Measurements from ENCODE around the gene SCAP.
"Not testable (repeated sequence)": the region's sequence is repeated elsewhere in the genome, so short reads cannot be mapped to it uniquely, and the experiment has no call there.

The SCAP gene

DNA sequence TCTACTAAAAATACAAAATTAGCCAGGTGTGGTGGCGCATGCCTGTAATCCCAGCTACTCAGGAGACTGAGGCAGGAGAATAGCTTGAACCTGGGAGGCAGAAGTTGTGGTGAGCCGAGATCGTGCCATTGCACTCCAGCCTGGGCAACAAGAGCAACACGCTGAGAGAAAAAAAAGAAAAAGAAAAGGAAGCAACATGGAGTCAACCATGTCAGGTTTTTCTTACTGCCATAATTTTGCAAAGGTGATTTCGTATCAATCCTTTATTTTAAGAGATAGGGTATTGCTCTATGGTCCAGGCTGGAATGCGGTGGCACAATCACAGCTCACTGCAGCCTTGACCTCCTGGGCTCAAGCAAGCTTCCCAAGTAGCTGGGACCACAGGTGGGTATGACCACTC, 4.5 kb upstream of the SCAP start:
- DNase-seq, result not testable (repeated sequence)

DNA sequence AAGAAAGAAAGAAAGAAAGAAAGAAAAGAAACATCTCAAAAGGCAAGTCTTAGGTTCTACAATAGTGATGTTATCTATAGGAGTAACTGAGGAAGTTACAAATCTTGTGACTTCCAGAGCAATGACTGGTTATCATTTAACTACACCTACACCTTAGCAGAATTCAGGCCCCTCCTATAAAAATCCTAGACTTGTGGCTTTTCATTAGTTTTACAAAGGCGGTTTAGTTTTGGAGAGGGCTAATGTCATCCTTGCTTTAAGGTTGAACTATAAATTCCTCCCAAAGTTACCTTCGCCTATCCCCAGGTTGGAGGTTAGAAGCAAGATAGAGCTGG, 4.1 kb upstream of the SCAP start:
- no peak for DNase-seq

DNA sequence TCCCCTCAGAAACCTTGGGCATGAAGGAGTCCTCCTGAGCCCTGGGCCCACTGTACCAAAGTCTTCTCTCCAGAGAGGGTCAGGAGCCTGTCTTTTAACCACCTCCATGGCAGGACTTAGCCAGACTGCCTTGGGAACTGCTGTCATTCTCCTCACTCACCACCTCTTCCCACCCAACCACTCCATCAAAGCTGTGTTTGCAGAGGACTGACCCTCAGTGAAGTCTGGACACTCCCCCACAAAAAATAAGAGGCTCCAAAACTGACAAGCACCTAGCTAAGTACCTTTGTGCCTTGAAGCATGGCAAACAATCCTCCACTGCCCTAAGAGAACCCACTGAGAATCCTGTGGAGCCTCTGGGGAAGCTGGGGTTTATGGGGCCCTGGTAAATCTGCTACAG, 2.3 kb upstream of the SCAP start:
- DNase-seq, result no peak

DNA sequence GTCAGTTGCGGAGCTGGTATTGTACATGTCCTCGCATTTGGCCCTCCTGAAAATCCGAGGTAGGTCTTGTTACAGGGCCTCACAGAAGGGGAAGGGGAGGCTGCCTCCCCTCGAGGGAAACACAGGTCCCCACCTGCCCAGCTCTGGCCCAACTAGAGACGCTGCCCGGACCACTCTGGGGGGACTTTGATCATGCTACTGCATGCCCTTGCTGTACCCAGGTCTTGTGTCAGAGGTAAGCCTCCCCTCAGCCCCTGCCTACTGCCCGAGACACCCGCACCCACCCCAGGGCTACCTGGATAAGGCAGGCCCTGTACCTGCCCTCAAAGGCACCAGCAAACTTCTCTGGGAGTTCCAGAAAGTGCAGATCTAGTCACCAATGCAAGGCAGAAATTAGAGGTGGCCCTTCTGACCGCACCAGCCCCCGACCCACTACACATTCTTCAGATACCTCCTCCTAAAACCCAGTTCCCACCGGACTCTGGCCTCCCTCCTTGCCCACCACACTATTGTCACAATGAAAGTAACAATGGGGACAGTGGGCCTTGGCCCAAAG, 981 bp upstream of the SCAP start:
- peak in 1 of 6 experiments; percentile 7 for DNase-seq

DNA sequence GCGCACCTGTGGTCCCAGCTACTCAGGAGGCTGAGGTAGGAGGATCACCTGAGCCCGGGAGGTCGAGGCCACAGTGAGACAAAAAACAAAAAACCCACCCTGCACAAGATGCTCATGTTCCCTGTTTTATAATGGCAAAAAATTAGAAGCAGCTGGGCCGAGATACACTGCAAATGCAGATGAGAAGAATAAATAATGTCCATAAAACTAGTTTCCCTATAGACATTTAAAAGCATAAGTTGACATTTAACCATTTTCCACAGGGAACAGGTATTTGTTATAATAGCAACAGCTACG, 537 bp upstream of the SCAP start:
- no peak for DNase-seq

DNA sequence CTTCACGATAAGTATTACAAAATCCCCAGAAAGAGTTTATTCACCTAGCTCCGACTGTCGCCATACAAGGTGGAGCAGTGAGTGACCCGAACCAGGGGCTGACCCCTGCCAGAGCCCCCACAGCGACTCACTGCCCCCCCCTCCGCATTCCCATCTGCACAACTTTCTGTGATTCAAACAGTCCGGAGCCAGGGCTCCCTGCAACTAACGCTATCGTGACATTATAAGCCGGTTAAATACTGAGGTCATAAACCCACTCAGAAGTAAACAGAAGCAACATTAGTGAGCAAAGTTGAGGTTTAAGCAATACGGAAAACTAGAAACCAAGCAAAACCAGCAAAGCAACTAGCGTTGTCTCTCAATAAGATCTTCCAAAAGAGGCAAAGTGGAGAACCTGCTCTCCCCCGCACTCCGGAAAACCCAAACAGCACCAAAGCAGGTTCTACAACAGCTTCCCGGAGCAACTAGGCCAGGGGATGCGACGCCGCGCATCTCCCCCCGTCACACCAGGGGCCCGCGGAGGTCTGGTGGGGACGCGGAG, 642 bp downstream of the SCAP start:
- peak in 4 of 6 experiments; percentile 19 to 76 (median 56) for DNase-seq

DNA sequence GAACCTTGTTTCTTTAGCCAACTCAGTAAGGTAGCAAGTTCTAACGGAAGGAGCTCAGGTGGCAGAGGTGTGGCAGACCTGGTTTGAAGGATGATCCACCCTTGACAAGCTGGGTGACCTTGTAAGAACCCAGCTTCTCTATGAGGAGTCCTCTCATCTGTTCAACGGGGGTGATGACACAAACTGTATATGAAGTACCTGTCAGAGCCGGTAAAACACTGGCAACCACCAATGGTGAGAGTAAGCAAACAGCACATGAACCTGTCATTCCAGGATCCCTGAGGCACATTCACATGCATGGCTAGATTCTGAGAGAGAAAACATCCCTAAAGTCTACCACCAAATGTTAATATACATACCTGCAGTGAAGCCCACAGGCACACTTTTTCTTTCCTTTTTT, 2.4 kb downstream of the SCAP start:
- DNase-seq, result no peak

DNA sequence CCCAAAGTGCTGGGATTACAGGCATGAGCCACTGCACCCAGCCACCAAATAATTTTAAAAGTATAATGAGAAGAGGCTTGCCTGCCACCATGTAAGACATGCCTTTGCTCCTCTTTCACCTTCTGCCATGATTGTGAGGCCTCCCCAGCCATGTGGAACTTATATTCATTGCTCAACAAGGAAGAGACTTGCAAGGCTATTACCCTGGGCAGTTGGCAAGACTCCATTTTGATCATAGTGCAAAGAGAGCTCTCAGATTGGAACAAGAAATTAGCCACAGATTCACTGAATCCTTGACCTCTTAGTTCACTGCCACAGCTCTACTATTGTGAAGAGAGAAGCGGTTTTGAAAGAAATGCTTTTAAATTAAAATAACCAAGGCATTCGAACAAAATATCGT, 6.1 kb downstream of the SCAP start:
- no peak for DNase-seq

DNA sequence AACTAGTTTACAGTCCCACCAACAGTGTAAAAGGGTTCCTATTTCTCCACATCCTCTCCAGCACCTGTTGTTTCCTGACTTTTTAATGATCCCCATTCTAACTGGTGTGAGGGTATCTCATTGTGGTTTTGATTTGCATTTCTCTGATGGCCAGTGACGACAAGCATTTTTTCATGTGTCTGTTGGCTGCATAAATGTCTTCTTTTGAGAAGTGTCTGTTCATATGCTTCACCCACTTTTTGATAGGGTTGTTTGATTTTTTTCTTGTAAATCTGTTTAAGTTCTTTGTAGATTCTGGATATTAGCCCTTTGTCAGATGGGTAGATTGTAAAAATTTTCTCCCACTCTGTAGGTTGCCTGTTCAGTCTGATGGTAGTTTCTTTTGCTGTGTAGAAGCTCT, 7.4 kb downstream of the SCAP start:
- DNase-seq, result not testable (repeated sequence)

DNA sequence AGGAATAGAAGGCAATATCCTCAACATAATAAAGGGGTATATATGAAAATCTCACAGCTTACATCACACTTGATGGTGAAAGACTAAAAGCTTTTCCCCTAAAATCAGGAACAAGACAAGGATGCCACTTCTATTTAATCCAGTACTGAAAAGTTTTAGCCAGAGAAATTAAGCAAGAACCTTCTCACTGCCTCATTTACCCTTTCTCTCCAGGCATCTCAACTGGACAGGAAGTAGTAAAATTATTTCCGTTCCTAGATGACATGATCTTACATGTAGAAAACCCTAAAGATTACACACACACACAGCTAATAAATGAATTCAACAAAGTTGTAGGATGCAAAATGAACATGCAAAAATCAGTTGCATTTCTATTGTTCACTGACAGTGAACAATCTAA, 11.2 kb downstream of the SCAP start:
- DNase-seq, result no peak

DNA sequence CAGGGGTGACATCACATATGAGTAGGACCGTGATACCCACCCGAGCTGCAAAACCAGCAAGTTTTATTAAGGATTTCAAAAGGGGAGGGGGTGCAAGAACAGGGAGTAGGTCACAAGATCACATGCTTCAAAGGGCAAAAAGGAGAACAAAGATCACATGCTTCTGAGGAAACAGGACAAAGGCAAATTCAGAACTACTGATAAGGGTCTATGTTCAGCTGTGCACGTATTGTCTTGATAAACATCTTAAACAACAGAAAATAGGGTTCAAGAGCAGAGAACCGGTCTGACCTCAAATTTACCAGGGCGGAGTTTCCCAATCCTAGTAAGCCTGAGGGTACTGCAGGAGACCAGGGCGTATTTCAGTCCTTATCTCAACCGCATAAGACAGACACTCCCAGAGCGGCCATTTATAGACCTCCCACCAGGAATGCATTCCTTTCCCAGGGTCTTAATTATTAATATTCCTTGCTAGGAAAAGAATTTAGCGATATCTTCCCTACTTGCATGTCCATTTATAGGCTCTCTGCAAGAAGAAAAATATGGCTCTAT, 16.1 kb downstream of the SCAP start:
- not testable (repeated sequence) for DNase-seq

DNA sequence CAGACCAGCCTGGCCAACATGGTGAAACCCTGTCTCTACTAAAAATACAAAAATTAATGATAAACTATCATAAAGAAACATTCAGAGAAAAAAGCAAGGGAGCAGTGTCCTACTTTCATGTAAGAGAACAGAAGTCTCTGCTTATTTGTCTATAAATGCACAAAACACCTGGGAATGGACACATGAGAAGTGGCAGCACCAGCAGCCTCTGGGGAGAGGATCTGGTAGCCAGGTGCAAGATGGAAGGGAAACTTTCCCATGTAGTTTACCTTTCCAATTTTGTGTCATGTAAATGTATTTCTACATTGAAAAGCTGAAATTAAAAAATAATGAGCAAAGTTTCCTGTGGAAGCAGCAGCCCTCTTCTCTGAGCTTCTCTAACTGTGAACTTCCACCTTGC, 18.8 kb downstream of the SCAP start:
- no peak for DNase-seq

DNA sequence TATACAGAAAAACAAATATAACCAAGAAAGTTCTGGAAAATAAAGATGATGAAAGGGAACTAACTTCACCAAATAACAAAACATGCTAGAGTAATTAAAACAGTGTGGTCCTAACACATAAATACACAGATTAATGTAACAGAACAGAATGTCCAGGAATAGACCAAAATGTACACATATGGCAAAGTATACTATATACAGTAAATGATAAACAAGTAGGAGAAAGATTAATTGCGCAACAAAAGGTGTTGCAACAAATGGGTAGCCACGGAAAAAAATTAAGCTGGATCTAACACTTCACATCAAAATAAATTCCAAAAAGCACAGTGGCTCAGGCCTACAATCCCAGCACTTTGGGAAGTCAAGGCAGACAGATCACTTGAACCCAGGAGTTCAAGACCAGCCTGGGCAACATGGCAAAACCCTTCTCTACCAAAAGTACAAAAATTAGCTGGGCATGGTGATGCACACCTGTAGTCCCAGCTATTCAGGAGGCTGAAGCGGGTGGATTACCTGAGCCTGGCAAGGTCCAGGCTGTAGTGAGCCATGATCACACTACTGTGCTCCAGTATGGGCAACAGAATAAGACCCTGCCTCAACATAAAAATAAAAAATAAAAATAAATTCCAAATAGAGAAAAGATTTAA, 19.8 kb downstream of the SCAP start:
- DNase-seq, result no peak

DNA sequence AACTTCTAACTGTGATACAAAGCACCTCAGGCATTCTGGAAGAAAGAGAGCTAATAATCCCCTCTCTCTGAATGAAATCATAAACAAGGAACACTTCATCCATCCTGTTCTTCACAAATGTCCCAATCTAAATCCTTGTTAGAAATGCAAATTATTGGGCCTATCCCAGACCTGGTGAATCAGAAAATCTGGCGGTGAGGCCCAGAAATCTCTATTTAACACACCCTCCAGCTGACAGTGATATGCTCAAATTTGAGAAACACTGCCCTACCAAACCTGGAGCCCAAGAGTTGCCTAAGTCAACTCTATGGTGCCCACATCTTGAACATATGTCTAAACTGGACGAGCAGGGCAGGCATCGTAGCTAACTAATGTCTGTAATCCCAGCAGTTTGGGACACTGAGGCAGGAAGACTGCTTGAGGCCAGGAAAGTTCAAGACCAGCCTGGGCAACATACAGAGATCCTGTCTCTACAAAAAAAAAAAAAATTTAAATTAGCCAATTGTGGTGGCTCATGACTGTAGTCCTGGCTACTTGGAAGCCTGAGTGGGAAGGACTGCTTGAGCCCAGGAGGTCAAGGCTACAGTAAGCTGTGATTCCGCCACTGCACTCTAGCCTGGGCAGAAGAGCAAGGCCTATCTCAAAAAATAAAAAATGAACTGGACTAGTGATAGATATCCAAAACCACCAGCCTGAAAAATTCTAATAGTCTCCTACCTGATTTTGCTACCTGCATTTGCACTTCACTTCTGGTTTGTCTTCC, 23.1 kb downstream of the SCAP start:
- DNase-seq, result no peak

DNA sequence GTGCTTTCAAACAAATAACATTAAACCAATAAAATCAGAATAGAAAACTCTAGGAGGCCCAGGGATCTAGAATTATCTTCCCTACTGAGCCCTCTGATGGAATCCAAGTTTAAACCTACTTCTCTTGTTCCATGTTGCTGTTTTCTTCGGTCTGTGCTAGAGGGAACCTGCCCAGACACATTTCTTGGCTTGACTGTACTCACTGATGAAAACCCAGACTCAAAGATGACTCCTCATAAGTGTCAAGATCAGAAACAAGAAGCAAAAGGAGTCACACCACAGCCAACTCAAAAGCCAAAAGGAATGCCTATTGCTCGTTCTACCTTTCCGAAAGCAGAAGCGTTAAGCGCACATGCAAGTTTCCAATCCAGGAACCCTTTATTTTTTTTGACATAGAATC, 31.6 kb downstream of the SCAP start:
- DNase-seq, result no peak

DNA sequence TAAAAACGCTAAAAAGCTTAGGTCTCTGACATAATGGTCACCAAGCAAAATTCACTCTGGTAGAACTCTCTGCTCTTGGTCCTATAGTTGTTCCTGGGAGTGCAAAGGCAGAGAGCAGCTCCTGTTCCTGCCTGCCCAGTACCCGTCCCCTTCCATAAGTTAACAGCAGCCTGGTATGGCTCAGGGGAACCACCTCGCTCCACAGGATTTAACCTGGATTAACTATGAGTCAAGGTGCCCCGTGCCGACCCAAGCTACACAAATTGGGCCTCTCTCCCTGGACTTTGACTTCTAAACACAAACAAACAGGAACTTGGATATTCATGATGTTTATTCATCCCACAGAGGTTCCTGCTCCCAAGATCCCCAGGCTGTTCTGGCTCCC, 32.1 kb downstream of the SCAP start:
- DNase-seq, result no peak

DNA sequence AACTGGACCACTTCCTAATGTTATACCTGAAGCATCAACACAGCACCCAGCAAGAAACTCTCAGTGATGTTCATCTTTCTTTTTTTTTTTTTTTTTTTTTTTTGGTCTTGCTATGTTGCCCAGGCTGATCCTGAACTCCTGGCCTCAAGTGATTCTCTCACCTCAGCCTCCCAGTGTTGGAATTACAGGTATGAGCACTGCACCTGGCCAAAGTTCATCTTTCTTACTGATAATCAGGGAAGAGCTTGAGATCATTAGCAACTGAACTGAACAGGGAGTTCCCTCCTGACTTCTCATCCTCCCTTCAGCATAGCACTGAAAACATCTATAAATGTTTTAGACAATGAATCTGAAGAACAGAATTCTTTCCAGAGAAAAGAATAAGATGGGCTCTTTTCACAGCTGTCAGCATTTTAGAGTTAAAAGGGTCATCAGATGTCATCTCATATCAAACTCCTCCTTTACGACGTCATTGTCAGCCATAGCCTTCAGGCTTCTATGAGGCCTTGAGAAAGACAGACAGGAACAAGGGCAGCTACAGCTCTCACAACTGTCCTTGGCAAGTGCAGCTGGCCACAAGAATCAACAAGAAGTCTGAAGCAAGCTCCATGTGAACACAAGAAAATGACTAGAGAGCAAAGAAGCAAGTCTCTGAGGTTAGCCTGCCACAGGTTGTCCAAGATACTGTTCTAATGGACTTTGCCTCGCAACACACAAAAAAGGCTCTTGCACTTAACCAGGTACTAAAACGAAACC, 33.8 kb downstream of the SCAP start:
- no peak for DNase-seq

DNA sequence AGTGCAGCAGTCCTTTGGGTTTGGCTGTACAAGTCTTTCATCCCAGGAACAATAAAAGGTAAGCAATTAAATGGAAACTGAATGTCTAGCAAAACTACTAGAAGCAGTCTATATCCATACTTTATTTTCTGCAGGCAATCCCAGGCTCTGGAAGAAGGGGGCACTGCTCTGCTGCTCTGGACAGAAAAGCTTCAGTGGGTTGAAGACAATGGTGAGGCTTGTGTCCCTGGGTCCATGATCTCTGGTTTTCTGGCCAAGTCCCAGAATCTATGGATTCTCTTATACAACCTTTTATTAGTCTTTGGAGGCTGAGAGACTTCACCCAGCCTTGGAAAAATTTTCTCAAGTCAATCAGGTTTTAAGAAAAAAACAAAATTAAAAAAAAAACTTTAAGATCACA, 35.6 kb downstream of the SCAP start:
- no peak for DNase-seq

DNA sequence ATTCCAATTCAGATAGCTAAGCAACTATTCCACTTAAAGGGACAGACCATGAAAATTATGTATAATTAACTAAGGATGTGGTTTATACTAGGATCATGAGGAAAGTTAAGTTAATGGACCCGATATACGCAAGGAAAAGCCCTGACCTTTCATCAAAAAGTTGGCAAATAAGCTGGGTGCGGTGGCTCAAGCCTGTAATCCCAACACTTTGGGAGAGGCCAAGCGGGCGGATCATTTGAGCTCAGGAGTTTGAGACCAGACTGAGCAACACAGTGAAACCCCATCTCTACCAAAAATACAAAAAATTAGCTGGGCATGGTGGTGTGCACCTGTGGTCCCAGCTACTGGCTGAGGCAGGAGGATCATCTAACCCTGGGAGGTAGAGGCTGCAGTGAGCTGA, 39.6 kb downstream of the SCAP start:
- DNase-seq, result no peak

DNA sequence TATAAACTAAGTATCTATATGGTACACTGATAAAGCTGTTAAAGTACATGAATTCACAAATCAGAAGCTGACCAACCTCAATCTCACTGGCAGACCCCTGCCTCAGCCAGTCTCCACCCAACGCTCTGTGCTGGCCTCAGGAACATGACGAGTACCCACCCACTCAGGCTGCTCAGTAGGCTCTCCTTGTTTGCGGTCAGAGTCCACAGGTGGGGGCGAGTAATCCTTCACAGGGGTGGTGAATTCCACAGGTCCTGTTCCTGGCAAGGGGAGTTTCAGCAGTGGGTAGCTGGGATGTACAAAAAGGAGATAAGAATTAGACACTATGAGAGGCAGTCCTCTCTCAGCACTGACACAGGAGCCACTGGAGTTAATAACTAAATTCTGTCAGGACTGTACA, 40.9 kb downstream of the SCAP start:
- DNase-seq, result no peak

DNA sequence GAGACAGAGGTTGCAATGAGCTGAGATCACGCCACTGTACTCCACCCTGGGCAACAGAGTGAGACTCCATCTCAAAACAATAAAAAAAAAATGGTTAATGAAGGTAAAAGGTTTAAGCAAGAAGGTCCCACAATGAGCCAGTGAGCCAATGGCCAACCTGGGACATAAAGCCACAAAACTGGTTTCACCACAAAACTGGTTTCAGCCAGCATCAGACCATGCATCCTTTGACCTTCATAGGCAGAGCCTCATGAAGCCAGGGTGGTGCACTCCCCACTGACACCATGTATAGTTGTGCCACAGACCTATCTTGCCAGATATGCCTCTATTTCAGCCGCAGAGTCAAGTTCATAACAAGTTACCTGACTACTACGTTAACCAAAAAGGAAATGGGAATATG, 41.9 kb downstream of the SCAP start:
- no peak for DNase-seq

DNA sequence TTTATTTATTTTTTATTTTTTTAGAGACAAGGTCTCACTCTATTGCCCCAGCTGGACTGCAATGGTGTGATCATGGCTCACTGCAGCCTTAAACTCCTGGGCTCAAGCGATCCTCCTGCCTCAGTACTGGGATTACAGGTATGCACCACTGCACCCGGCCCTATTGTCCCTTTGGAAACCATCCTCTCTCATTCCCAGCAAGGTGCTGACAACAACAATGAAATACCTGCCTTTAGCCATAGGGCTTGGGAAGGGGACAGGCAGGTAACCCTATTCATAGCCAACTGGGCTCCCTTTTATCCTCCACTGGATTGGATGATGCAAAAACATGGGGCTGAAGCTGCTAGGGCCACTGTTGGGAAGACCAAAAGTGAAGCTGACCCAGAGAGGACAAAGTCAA, 43.1 kb downstream of the SCAP start:
- DNase-seq, result no peak

DNA sequence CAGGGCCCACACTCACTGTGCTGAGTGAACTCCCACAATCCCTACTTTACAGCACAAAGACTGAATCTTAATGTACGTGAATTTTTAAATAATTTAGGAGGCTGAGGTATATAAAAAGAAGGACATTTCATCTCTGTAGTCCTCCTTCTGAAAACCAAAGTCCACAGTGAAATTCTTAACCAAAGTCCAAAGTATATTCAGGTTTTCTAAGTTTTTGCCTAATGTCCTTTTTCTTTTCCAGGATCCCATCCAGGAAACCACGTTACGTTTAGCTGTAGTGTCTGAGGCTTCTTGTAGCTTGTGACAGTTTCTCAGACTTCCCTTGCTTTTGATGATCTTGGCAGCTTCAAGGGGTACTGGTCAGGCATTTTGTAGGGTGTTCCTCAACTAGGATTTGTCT, 44.5 kb downstream of the SCAP start:
- DNase-seq, result no peak

DNA sequence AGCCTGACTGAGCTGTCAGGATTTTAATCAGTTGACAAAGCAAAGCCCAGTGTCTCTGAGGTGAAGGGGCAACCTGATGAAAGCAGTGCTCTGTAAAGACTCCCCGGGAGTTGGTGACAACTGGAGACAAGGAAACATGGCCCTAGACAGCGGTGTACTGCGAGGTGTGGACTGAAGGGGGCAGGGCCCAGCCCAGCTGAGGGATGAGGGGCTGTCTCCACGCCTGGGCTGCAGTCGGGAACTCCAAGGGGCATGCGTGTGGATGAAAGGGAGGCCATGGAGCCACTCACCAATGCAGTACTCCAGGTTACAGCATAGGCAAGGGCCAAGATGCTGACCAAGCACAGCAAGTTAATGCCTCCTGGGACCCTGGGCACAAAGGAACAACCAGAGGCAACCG, 45.1 kb downstream of the SCAP start:
- DNase-seq, result no peak

All from stimulated activated naive CD4-positive, alpha-beta T cell (primary cell).